ENCODE results near the gene CDC37L1. TPM values are rescaled to one million over a fixed set of nuclear protein-coding genes. Genes with fewer than 3 reads are reported as not detected.
A peak's percentile ranks its signal among the peaks of the same experiment; 100 is the strongest.

CDC37L1 gene
- total RNA-seq, 2 experiments from 2014 or later = 10.7 to 10.9 TPM

DNA sequence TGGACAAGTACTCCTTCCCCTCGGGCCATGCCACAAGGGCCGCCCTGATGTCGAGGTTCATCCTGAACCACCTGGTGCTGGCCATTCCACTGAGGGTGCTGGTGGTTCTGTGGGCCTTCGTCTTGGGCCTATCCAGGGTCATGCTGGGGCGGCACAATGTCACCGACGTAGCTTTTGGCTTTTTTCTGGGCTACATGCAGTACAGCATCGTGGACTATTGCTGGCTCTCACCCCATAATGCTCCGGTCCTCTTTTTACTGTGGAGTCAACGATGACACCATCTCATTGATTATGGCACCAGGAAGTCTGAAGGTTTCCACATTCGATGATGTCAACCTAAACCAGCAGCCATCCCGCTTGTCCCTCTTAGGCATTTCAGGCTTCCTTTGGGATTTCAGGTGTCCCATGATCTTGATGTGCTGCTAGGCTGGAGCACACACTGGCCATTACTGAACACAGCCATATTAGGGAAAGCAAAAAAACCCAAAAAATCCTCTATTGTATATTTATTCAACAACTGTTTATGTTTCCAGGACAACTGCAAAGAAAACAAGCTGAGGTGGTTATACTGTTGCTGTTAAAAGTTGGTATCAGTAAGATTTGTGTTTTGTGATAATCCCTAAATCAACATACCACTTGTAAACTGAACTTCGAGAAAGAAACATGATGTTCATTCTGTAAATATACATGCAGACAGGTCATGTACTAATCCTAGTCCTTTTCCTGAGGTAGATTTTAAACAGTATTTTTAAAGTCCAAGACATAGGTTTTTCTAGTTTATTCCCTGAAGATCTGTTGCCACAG is 16.2 kb upstream of the CDC37L1 start:
- no peaks in the 10 kb centered on the region for H3K27me3 Mint-ChIP-seq
- no peaks in the 10 kb centered on the region for H3K9me3 Mint-ChIP-seq
- H3K36me3 Mint-ChIP-seq = peaks cover 3% of the 10 kb centered on the region
- peak overlapping the region; percentile 91 for H3K4me3 Mint-ChIP-seq
- no peak for DNase-seq
- H3K27ac Mint-ChIP-seq = peak overlapping the region; percentile 65
- peaks cover 56% of the 10 kb centered on the region for H3K4me1 Mint-ChIP-seq

DNA sequence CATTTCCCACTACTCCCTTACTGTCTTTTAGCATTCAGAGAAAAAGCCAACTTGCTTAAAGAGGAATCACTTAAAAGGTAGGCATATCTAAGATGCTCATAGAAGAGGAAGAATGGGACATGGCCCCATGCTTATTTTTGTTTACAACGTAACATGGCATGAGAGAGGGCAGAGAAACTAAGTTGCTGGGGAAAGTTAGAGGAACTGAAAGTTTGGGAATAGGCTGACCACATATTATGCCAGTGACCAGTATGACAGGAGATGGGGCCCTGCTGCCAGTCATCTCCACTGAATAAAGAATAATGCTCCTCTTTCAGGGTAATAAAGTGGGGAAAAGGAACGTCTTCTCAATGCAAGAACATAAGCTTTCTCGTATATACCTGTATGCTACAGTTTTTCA is 15.4 kb upstream of the CDC37L1 start:
- no peak overlapping the region for H3K27ac Mint-ChIP-seq
- no peaks in the 10 kb centered on the region for H3K27me3 Mint-ChIP-seq
- no peaks in the 10 kb centered on the region for H3K9me3 Mint-ChIP-seq
- peaks cover 3% of the 10 kb centered on the region for H3K36me3 Mint-ChIP-seq
- peaks cover 61% of the 10 kb centered on the region for H3K4me1 Mint-ChIP-seq
- no peak for DNase-seq
- H3K4me3 Mint-ChIP-seq = peak overlapping the region; percentile 15

DNA sequence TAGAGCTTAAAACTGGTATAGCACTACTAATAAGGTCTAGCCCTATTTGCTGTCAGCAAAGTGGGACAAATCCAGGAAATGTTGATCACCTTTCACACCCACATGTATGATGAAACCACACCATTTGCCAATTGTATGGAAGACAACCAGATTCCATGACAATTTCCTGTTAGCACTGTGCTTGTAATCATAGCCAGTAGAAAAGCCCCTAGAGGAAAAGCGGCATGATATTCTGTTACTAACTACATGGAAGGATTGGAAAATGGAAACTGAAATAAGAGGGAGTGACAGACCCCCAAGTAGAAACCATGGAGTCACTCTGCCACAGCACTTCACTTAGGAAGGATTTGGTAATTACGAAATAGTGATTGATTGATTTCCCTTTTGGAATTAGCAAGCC is 14.0 kb upstream of the CDC37L1 start:
- no peak for DNase-seq
- Mint-ChIP-seq H3K9me3 (no peaks in the 10 kb centered on the region), H3K27ac (no peak overlapping the region), H3K27me3 (no peaks in the 10 kb centered on the region), H3K36me3 (peaks cover 3% of the 10 kb centered on the region), H3K4me3 (peak overlapping the region; percentile 53), H3K4me1 (peaks cover 64% of the 10 kb centered on the region)

DNA sequence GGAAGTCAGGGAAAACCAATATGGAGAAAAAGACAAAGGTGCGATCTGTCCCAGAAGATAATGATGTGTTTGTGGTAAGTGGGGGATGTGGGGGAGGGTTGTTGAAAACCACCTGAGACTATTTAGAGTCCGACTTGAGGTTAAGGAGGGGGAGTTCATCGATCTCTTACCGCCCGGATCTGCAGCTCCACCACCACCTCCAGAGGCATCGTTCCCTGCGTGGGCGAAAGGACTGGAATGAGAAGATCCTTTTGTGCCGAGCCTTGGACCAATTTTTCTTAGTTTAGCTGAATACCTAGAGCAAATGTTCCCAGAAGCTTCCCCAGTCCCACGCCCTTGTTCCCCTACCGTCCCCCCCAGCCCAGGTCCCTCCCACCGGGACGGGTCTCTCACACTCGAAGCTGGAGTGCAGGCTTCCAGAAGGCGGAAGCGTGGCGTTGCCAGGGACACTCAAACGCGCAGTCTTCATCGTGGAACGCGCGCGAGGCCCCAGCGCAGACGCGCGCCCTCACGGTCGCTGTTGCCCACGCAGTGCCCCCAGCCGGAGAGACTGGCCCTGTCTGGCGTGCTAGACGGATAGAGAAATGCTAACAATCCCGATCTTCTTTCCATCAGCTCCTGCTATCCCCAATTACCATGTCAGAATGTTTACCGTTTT is 13.2 kb upstream of the CDC37L1 start, which contains the start of gene SPATA6L:
SPATA6L (minus strand) TSS at position 439 of the 658 bp plus-strand sequence; CDS start at position 209, 230 bp downstream.
- Mint-ChIP-seq H3K27me3 (no peaks in the 10 kb centered on the region), H3K36me3 (peaks cover 3% of the 10 kb centered on the region), H3K9me3 (no peaks in the 10 kb centered on the region), H3K4me1 (peaks cover 70% of the 10 kb centered on the region), H3K27ac (peak within 1 kb of the TSS; percentile 28), H3K4me3 (peak within 1 kb of the TSS; percentile 77)
- DNase-seq = peak; percentile 48

DNA sequence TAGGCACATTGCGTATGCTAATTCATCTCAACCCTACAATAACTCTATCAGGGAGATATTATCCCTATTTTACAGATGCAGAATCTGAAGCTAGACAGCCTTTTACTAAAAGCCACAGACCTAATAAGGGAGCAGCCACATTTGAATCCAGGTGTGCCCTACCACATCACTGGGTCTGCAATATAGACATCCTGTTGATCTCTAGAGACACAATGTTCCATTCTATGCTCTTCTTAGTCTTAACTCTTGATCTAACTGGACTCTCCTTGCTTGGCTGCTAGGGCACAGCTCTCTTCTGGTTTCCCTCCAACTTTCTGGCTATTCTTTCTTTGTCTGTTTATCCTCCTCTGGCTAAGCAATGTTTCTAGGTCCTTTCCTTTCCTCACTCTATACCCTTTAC is 11.7 kb upstream of the CDC37L1 start:
- Mint-ChIP-seq H3K27me3 (no peaks in the 10 kb centered on the region), H3K36me3 (peaks cover 3% of the 10 kb centered on the region), H3K4me3 (no peak overlapping the region), H3K9me3 (no peaks in the 10 kb centered on the region), H3K4me1 (peaks cover 62% of the 10 kb centered on the region), H3K27ac (no peak overlapping the region)
- DNase-seq = no peak

DNA sequence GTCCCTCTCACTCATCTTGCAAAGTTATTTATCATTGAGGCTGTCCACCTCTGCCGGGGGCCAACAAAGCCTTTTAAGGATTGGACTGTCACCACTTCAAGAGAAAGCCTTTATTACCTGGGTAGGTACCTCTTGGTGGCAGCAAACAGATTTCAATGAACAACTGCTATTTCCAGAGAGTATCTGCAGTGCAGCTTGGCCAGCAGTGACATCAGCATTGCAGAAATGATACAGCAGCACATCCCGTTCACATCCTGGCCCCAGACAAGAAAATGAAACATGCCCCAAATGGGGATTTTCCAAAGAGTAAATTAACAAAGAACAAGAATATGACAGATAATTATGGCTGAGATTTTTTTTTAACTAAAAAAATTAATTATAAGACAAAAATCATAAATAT is 10.8 kb upstream of the CDC37L1 start:
- H3K9me3 Mint-ChIP-seq = no peaks in the 10 kb centered on the region
- H3K4me3 Mint-ChIP-seq = no peak overlapping the region
- no peak overlapping the region for H3K27ac Mint-ChIP-seq
- peaks cover 3% of the 10 kb centered on the region for H3K36me3 Mint-ChIP-seq
- H3K27me3 Mint-ChIP-seq = no peaks in the 10 kb centered on the region
- no peak for DNase-seq
- peaks cover 53% of the 10 kb centered on the region for H3K4me1 Mint-ChIP-seq

DNA sequence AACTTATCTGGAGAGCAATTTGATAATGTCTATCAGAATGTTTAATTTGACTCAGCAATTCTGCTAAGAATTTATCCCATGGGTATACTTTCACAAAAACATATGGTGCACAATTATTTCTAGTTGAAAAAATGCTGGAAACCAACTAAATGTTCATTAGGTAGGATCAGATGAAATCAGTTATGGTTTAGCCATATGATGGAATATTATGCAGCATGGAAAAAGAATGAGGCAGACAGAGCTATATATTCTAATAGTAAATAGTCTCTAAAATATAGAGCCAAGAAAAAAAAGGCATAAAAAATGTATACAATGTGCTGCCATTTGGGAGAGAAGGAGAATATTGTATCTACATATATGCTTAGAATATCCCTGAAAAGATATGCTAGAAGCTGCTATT is 9.5 kb upstream of the CDC37L1 start:
- Mint-ChIP-seq H3K27me3 (no peaks in the 10 kb centered on the region), H3K9me3 (no peaks in the 10 kb centered on the region), H3K36me3 (peaks cover 3% of the 10 kb centered on the region), H3K4me3 (no peak overlapping the region), H3K4me1 (peaks cover 40% of the 10 kb centered on the region), H3K27ac (no peak overlapping the region)
- no peak for DNase-seq

DNA sequence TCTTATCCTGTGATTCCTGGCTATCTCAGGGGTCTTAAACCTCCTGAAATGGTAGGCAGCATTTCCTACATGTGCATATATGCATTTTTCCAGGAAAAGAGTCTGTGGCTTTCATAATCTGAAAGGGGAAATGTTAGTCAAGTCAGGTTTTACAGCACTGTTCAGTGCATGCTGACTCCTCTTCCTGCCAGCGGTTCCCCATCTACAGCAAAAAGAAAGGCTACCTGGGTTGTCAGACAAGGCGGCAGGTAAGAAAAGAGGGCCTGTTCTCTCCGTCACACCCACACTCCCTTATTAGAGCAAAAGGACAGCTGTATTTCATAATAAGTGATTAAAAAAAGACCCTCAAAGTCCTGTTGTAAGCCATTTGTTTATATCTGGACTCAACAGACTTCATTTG is 8.8 kb upstream of the CDC37L1 start:
- Mint-ChIP-seq H3K9me3 (no peaks in the 10 kb centered on the region), H3K4me1 (peaks cover 33% of the 10 kb centered on the region)
- DNase-seq = no peak

DNA sequence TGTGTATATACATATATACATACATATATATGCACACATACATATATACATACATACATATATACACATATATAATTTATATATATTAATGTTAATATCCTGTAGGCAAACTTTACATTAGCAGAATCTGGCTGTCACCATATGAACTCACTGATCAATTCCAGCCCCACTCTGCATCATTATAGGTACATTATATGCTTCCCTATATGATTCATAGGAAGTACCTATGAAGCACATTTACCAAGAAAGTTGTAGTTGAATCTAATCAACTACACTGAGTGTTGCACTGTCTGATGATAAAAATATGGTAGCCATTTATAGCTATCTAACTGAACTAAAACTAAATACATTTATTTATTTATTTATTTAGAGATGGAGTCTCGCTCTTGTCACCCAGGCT is 7.6 kb upstream of the CDC37L1 start:
- no peak overlapping the region for H3K27ac Mint-ChIP-seq
- no peak for DNase-seq
- H3K27me3 Mint-ChIP-seq = no peaks in the 10 kb centered on the region
- no peaks in the 10 kb centered on the region for H3K9me3 Mint-ChIP-seq
- H3K4me3 Mint-ChIP-seq = no peak overlapping the region
- peaks cover 22% of the 10 kb centered on the region for H3K4me1 Mint-ChIP-seq
- peaks cover 3% of the 10 kb centered on the region for H3K36me3 Mint-ChIP-seq

More for the DNA sequence above, 8.8 kb upstream of the CDC37L1 start:
- Mint-ChIP-seq H3K4me3 (no peak overlapping the region), H3K27ac (peak overlapping the region; percentile 63), H3K27me3 (no peaks in the 10 kb centered on the region), H3K36me3 (peaks cover under 1% of the 10 kb centered on the region)

DNA sequence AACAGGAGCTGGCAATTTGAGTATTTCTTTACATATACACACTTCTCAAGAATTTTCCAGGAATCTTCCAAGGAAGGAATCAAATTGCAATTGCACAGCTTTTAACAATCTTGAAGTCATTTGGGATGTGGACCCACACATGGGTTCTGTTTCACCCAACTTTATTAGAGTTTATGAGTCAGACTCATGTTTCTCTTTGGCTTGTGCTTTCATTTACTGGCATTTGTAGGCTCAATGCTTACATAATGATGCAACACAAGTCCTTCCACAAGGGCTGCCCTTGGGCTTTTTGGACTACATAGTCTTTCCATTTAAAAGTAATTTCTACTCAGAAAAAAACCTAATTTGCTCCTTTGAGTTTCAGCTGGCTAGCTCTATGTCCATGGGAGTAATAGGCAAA is 4.6 kb upstream of the CDC37L1 start:
- Mint-ChIP-seq H3K4me1 (peaks cover 9% of the 10 kb centered on the region), H3K27me3 (no peaks in the 10 kb centered on the region), H3K9me3 (no peaks in the 10 kb centered on the region), H3K36me3 (peaks cover 3% of the 10 kb centered on the region), H3K27ac (no peak overlapping the region), H3K4me3 (no peak overlapping the region)
- DNase-seq = no peak

DNA sequence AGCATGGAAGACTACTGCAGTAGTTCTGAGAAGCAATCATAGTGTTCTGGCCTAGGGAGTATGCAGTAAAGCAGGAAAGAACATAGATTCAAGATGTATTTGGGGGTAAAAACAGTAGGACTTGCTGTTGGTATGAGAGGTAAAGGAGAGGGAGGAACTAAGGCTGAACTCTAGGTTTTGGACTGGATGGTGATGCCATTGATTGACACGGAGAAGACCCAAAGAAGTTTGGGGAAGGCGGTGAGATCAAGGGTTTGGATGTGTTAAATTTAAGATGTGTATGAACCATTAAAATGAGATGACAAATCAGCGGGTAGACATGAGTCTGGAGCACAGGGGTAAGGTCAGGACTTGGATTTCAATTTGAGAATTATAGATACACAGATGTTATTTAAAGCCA is 2.0 kb upstream of the CDC37L1 start:
- H3K4me1 Mint-ChIP-seq = no peaks in the 10 kb centered on the region
- no peaks in the 10 kb centered on the region for H3K27me3 Mint-ChIP-seq
- H3K27ac Mint-ChIP-seq = no peak overlapping the region
- no peaks in the 10 kb centered on the region for H3K9me3 Mint-ChIP-seq
- no peak overlapping the region for H3K4me3 Mint-ChIP-seq
- no peak for DNase-seq
- peaks cover 3% of the 10 kb centered on the region for H3K36me3 Mint-ChIP-seq

DNA sequence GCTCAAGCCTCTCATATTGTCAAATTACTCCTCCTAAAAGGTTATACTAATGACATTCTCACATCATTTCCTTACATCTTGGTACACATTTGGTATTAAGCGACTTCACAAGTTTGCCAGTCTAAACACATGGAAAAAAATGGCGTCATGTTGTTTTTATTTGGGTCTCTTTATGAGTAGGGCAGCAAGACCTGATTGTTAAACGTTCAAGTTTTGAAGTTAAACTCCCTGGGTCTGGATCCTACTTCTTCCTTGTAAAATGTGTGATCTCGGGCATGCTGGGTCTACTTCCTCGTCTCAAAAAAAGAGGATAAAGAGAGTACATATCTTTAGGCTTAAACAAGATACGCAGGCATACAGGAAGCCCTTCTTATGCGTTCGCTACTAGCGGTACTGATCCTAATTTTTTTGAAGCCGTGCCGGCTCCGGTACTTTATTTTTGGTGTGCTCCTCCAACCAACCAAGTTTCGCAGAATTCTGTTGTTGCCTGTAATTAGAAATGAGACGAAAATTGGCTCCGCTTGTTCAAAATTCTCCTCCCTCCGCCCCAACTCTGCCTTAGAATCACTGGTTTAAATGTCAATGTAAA is 596 bp upstream of the CDC37L1 start:
- peaks cover 4% of the 10 kb centered on the region for H3K4me1 Mint-ChIP-seq
- no peaks in the 10 kb centered on the region for H3K27me3 Mint-ChIP-seq
- DNase-seq = no peak
- H3K27ac Mint-ChIP-seq = no peak overlapping the region
- H3K4me3 Mint-ChIP-seq = no peak overlapping the region
- no peaks in the 10 kb centered on the region for H3K9me3 Mint-ChIP-seq
- H3K36me3 Mint-ChIP-seq = peaks cover 3% of the 10 kb centered on the region

DNA sequence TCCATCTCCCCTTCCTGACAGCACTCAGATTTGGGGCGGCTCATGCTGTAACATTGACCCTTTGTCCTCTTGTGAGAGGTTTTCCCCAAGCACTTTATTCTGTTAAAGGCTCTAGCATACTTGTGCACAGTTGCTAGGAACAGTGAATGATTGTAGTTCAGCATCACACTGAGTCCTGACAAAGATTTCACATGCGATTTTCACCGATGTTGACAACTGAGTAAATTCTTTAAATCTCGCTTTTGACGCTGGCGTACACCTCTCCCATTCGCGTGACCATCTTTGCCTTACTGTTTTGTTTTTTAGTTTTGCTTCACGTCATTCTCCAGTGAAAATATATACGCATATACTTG is 780 bp downstream of the CDC37L1 start:
- Mint-ChIP-seq H3K27ac (no peak overlapping the region), H3K4me1 (peaks cover 11% of the 10 kb centered on the region), H3K9me3 (no peaks in the 10 kb centered on the region), H3K27me3 (no peaks in the 10 kb centered on the region), H3K36me3 (peaks cover 5% of the 10 kb centered on the region), H3K4me3 (no peak overlapping the region)
- DNase-seq = no peak

DNA sequence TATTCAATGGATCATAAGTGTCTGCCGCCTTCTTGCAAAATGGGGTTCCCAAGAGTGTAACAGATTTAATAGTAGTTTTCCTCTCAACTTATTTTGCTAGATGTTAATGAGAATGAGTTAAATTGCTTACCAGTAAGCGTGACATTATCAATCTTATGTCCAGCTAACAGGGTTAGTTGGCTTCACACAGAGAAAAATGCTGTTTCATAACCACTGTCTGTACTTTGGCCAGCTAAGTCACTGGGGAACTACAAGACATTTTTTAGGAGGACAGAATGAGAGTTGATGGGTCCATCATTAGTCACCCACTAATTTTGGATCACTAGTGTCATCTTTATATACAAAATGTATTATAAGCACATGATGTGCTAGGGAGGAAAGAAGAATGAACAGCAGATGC is 1.4 kb downstream of the CDC37L1 start:
- Mint-ChIP-seq H3K36me3 (peaks cover 8% of the 10 kb centered on the region), H3K27me3 (no peaks in the 10 kb centered on the region), H3K4me1 (peaks cover 14% of the 10 kb centered on the region), H3K9me3 (no peaks in the 10 kb centered on the region), H3K4me3 (no peak overlapping the region), H3K27ac (no peak overlapping the region)
- no peak for DNase-seq

DNA sequence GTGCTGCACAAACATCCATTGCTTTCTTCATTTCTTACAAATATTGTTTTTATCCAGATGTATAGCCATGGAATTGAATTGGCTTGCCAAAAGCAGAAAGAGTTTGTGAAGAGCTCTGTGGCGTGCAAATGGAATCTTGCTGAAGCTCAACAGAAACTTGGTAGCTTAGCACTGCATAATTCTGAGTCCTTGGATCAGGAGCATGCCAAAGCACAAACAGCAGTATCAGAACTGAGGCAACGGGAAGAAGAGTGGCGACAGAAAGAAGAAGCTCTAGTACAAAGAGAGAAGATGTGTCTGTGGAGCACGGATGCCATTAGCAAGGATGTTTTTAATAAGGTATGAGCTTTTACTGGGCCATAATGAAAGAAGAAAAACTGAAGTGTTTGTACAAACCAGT is 5.5 kb downstream of the CDC37L1 start:
- Mint-ChIP-seq H3K27ac (no peak overlapping the region), H3K4me3 (no peak overlapping the region), H3K36me3 (peaks cover 16% of the 10 kb centered on the region), H3K9me3 (no peaks in the 10 kb centered on the region), H3K27me3 (no peaks in the 10 kb centered on the region), H3K4me1 (peaks cover 32% of the 10 kb centered on the region)
- no peak for DNase-seq
